H9 (cell line): ENCODE data around the gene HOXA9. TPM values are rescaled to one million over a fixed set of nuclear protein-coding genes. Genes with fewer than 3 reads are reported as not detected.

Source experiments
- DNase-seq: peaks from one replicate; pipeline ENCODE4 v3.0.0-alpha.2; 2017
- H2AFZ ChIP-seq: one replicate; pipeline ENCODE4 v1.6.1; 2013; ENCODE audit warnings: mild to moderate bottlenecking, low read length, control low read depth, moderate library complexity
- H2AK5ac ChIP-seq: 2 replicates; pipeline ENCODE4 v1.6.1; 2013; ENCODE audit warnings: low read length, control low read depth, mixed read lengths; ENCODE audit not compliant: insufficient read length
- H2BK120ac ChIP-seq: one replicate; pipeline ENCODE4 v1.6.1; 2013; ENCODE audit warnings: low read depth, mild to moderate bottlenecking, low read length, control low read depth, inconsistent platforms; ENCODE audit not compliant: poor library complexity, severe bottlenecking
- H2BK12ac ChIP-seq: 2 replicates; pipeline ENCODE4 v1.6.1; 2013; ENCODE audit warnings: low read length, control low read depth, mixed read lengths, low read depth; ENCODE audit not compliant: insufficient read length
- H2BK15ac ChIP-seq: 2 replicates; pipeline ENCODE4 v1.6.1; 2013; ENCODE audit warnings: low read depth, low read length, control low read depth
- H2BK20ac ChIP-seq: one replicate; pipeline ENCODE4 v1.6.1; 2013; ENCODE audit warnings: low read depth, mild to moderate bottlenecking, low read length, control low read depth, inconsistent platforms; ENCODE audit not compliant: poor library complexity, severe bottlenecking
- H2BK5ac ChIP-seq: 2 replicates; pipeline ENCODE4 v1.6.1; 2013; ENCODE audit warnings: low read length, control low read depth, mixed read lengths; ENCODE audit not compliant: insufficient read length
- H3K14ac ChIP-seq: 2 replicates; pipeline ENCODE4 v1.6.1; 2013; ENCODE audit warnings: low read length, control low read depth; ENCODE audit not compliant: insufficient read depth
- H3K18ac ChIP-seq: 2 replicates; pipeline ENCODE4 v1.6.1; 2013; ENCODE audit warnings: low read depth, mild to moderate bottlenecking, mixed read lengths, low read length, control low read depth; ENCODE audit not compliant: insufficient read length
- H3K23ac ChIP-seq: 2 replicates; pipeline ENCODE4 v1.6.1; 2013; ENCODE audit warnings: low read length, control low read depth, mixed read lengths, low read depth; ENCODE audit not compliant: insufficient read length
- H3K23me2 ChIP-seq: 2 replicates; pipeline ENCODE4 v1.6.1; 2013; ENCODE audit warnings: low read depth, mild to moderate bottlenecking, mixed read lengths, low read length, control low read depth; ENCODE audit not compliant: insufficient read length, poor library complexity, severe bottlenecking
- H3K27ac ChIP-seq: 2 replicates; pipeline ENCODE4 v1.5.1; 2013; ENCODE audit warnings: low read length, control low read depth, mixed read lengths, low read depth; ENCODE audit not compliant: insufficient read length
- H3K27me3 ChIP-seq: 2 replicates; pipeline ENCODE4 v1.6.1; 2013; ENCODE audit warnings: low read length, control low read depth, inconsistent platforms; ENCODE audit not compliant: insufficient read depth
- H3K4ac ChIP-seq: 2 replicates; pipeline ENCODE4 v1.6.1; 2013; ENCODE audit warnings: low read depth, mild to moderate bottlenecking, control low read depth, inconsistent platforms, low read length, moderate library complexity
- H3K4me1 ChIP-seq: 2 replicates; pipeline ENCODE4 v1.6.1; 2013; ENCODE audit warnings: low read length, control low read depth, inconsistent platforms; ENCODE audit not compliant: insufficient read depth
- H3K4me2 ChIP-seq: 2 replicates; pipeline ENCODE4 v1.6.1; 2013; ENCODE audit warnings: low read length, control low read depth, mixed read lengths; ENCODE audit not compliant: insufficient read length, insufficient read depth
- H3K56ac ChIP-seq: 2 replicates; pipeline ENCODE4 v1.6.1; 2013; ENCODE audit warnings: low read depth, mild to moderate bottlenecking, mixed read lengths, low read length, control low read depth; ENCODE audit not compliant: insufficient read length
- H3K79me1 ChIP-seq: 2 replicates; pipeline ENCODE4 v1.6.1; 2013; ENCODE audit warnings: low read depth, mild to moderate bottlenecking, moderate library complexity, low read length, control low read depth, inconsistent platforms; ENCODE audit not compliant: insufficient read depth, poor library complexity, severe bottlenecking
- H3K79me2 ChIP-seq: 2 replicates; pipeline ENCODE4 v1.6.1; 2013; ENCODE audit warnings: low read length, control low read depth, inconsistent platforms; ENCODE audit not compliant: insufficient read depth
- H3K9ac ChIP-seq: 2 replicates; pipeline ENCODE4 v1.6.1; 2013; ENCODE audit warnings: low read length, control low read depth, mixed read lengths; ENCODE audit not compliant: insufficient read length; ENCODE audit errors: extremely low read depth
- H3K9me3 ChIP-seq: one replicate; pipeline ENCODE4 v1.6.1; 2013; ENCODE audit warnings: low read depth, low read length, inconsistent platforms; ENCODE audit not compliant: control insufficient read depth
- H3T11ph ChIP-seq: one replicate; pipeline ENCODE4 v1.6.1; 2013; ENCODE audit warnings: mild to moderate bottlenecking, low read length, control low read depth, inconsistent platforms
- H4K20me1 ChIP-seq: one replicate; pipeline ENCODE4 v1.6.1; 2013; ENCODE audit not compliant: control insufficient read depth, insufficient read length, insufficient read depth
- H4K5ac ChIP-seq: 2 replicates; pipeline ENCODE4 v1.6.1; 2013; ENCODE audit warnings: low read depth, mild to moderate bottlenecking, mixed read lengths, low read length, control low read depth; ENCODE audit not compliant: insufficient read length
- H4K8ac ChIP-seq: replicated peaks from 2 replicates; pipeline ENCODE4 v1.6.1; 2013; ENCODE audit warnings: low read length, control low read depth, mixed read lengths, low read depth; ENCODE audit not compliant: insufficient read length
- H4K91ac ChIP-seq: 2 replicates; pipeline ENCODE4 v1.6.1; 2013; ENCODE audit warnings: low read depth, mild to moderate bottlenecking, moderate library complexity, mixed read lengths, low read length, control low read depth; ENCODE audit not compliant: insufficient read length
- H3K27ac Mint-ChIP-seq, 3 experiments: 2 replicates in 2 of 3; 3 replicates in 1 of 3; pipeline ENCODE4 v1.8.0; 2020 to 2021; ENCODE audit warnings: mixed read lengths in 3 of 3, mild to moderate bottlenecking in 1 of 3, moderate library complexity in 1 of 3
- H3K27me3 Mint-ChIP-seq: 2 replicates; pipeline ENCODE4 v1.8.0; 2021; ENCODE audit warnings: low read depth, mild to moderate bottlenecking, moderate library complexity, mixed read lengths
- H3K36me3 Mint-ChIP-seq, 3 experiments: 2 replicates in 2 of 3; 3 replicates in 1 of 3; pipeline ENCODE4 v1.8.0; 2020 to 2021; ENCODE audit warnings: low read depth in 3 of 3, mixed read lengths in 3 of 3; ENCODE audit not compliant: insufficient read depth in 1 of 3
- H3K4me1 Mint-ChIP-seq, 2 experiments: 2 replicates each; pipeline ENCODE4 v1.8.0; 2020; ENCODE audit warnings: mixed read lengths in 2 of 2
- H3K4me3 Mint-ChIP-seq, 2 experiments: 2 replicates in 1 of 2; 3 replicates in 1 of 2; pipeline ENCODE4 v1.8.0; 2020 to 2021; ENCODE audit warnings: mild to moderate bottlenecking in 2 of 2, mixed read lengths in 2 of 2, moderate library complexity in 1 of 2
- H3K9me3 Mint-ChIP-seq, 2 experiments: 2 replicates in 1 of 2; 3 replicates in 1 of 2; pipeline ENCODE4 v1.8.0; 2020; ENCODE audit warnings: mild to moderate bottlenecking in 2 of 2, mixed read lengths in 2 of 2, moderate library complexity in 1 of 2
- WGBS: extraction: QIAGEN DNeasy Blood & Tissue Kit; methylation state at CpG from one replicate; pipeline ENCODE4 v1.1.7; 2013; ENCODE audit warnings: missing lambda C conversion rate, low lambda C conversion rate, mixed read lengths; ENCODE audit not compliant: insufficient read length; ENCODE audit errors: extremely low coverage; 5-methylcytosine and 5-hydroxymethylcytosine counted together
- total RNA-seq: library from RNA; stranded (reverse); gene quantifications from 2 replicates; pipeline ENCODE4 v1.2.1, GENCODE V29; 2021
- TF ChIP-seq, protein P1 (sequence below): fragments of 200-600 bp; sonication (generic); conservative IDR thresholded peaks from 3 replicates; pipeline ENCODE4 v1.8.0; 2021; ENCODE audit warnings: antibody characterized with exemption, mild to moderate bottlenecking

Gene HOXA9
- total RNA-seq, 1 experiment from 2014 or later: not detected

GRCh38 chr7:27140126-27140857, 25.0 kb downstream of the HOXA9 start:
- Histone ChIP-seq H3K14ac (no peak overlapping the region), H3K79me2 (no peaks in the 10 kb centered on the region), H3K4ac (no peak overlapping the region), H4K20me1 (no peaks in the 10 kb centered on the region), H3K79me1 (no peaks in the 10 kb centered on the region), H3K56ac (no peak overlapping the region), H3K9me3 (no peaks in the 10 kb centered on the region), H3K4me2 (no peak overlapping the region), H4K5ac (no peak overlapping the region), H3K4me1 (no peaks in the 10 kb centered on the region), H3K23me2 (peaks cover 10% of the 10 kb centered on the region), H2BK20ac (no peak overlapping the region), H3K18ac (no peak overlapping the region), H3K27ac (no peak overlapping the region), H3T11ph (no peak overlapping the region), H4K8ac (no peak overlapping the region), H2BK12ac (no peak overlapping the region), H3K9ac (no peak overlapping the region), H2BK120ac (no peak overlapping the region), H2AK5ac (no peak overlapping the region), H2AFZ (no peak overlapping the region), H2BK15ac (no peak overlapping the region), H4K91ac (no peak overlapping the region), H3K23ac (no peak overlapping the region), H2BK5ac (no peak overlapping the region), H3K27me3 (peaks cover 98% of the 10 kb centered on the region)
- H3K4me1 Mint-ChIP-seq: peaks cover 7 to 16% of the 10 kb centered on the region in 2 experiments
- no peak overlapping the region for H3K4me3 Mint-ChIP-seq
- TF ChIP-seq, protein P1, sequence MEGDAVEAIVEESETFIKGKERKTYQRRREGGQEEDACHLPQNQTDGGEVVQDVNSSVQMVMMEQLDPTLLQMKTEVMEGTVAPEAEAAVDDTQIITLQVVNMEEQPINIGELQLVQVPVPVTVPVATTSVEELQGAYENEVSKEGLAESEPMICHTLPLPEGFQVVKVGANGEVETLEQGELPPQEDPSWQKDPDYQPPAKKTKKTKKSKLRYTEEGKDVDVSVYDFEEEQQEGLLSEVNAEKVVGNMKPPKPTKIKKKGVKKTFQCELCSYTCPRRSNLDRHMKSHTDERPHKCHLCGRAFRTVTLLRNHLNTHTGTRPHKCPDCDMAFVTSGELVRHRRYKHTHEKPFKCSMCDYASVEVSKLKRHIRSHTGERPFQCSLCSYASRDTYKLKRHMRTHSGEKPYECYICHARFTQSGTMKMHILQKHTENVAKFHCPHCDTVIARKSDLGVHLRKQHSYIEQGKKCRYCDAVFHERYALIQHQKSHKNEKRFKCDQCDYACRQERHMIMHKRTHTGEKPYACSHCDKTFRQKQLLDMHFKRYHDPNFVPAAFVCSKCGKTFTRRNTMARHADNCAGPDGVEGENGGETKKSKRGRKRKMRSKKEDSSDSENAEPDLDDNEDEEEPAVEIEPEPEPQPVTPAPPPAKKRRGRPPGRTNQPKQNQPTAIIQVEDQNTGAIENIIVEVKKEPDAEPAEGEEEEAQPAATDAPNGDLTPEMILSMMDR: no peak
- H3K27ac Mint-ChIP-seq: no peak overlapping the region
- H3K9me3 Mint-ChIP-seq: peaks cover 0 to 19% of the 10 kb centered on the region in 2 experiments
- no peak for DNase-seq
- H3K36me3 Mint-ChIP-seq: no peaks in the 10 kb centered on the region; a peak in 1 of 7 replicates
- peaks cover 100% of the 10 kb centered on the region for H3K27me3 Mint-ChIP-seq
- no CpG with 5 or more reads among the region's 15 CpGs for WGBS
